Measurements from ENCODE around the gene MDN1.
"Not testable (repeated sequence)": the region's sequence is repeated elsewhere in the genome, so short reads cannot be mapped to it uniquely, and the experiment has no call there.

Gene MDN1

DNA sequence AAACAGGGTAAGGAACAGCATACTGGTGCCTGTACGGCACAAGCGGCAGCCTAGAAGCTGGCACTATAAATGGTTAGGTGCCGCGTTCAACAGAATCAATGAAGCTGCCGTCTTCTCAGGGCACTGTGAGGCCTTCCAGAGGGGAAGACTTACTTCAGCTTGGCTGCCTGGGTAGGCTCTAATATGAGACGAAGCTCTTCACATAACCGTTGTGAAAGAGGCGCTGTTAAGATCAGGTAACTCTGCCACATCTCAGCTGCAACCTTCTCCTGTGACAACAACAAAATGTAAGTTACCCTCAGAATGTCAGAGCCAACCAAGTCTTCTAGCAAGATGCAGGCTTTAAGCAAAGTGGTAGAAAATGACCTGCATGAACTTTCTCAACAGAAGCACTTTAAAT, 169.0 kb downstream of the MDN1 start:
- no peak for DNase-seq (ENCODE audit: low spot score)

DNA sequence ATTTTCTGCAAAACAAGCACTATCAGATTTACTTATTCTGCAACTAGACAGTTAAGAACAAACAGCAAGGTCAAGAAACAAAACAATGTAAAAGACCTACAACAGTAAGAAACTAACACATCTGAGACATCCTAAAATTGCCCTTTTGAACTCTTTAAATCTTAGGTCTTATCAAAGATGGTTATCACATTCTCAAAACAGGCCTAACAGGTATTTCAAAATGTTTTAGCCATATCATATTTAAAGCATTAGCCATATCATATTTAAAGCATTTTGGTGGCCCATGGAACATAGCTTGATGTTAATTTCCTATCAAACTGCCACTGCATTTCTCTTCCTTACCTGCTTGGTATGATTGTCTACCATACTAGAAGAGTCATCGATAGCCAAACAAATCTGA, 169.9 kb downstream of the MDN1 start:
- no peak for DNase-seq (ENCODE audit: low spot score)

DNA sequence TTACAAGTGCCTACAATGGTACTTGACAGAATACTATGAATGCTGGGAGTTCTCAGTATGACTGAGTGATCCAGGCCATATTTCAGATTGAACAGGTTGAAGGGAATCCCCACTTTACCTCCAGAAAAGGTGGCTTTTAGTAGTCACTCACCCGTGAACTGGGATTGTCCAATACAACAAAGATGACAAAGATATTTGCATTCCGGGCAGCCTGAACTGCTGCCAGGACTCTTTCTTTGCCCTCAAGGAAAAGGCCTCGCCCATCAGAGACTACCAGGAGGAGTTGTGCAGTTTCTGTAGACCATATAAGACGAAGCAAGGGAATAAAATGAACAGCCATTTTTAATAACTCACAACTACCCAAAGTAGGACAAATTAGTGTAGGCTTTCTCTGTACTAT, 174.7 kb downstream of the MDN1 start:
- DNase-seq (ENCODE audit: low spot score) = no peak

DNA sequence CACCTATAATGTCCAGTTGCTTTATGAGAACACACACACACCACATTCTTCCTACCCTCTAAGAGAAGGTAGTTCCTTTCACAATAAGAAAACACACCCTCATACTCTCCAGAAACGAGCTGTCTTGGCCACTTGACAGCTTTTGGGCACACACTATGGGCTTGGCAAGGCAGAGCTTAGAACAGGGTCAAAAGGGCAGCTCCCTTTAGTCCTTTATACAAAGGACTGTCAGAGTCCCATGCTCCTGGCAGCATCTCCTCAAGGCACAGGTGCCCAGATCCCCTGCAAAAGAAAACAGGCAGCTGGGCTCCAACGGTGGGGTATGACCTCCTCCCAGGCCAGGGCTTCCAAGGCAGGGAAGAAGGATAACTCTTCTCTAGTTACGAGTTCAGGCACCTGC, 176.2 kb downstream of the MDN1 start:
- no peak for DNase-seq (ENCODE audit: low spot score)

DNA sequence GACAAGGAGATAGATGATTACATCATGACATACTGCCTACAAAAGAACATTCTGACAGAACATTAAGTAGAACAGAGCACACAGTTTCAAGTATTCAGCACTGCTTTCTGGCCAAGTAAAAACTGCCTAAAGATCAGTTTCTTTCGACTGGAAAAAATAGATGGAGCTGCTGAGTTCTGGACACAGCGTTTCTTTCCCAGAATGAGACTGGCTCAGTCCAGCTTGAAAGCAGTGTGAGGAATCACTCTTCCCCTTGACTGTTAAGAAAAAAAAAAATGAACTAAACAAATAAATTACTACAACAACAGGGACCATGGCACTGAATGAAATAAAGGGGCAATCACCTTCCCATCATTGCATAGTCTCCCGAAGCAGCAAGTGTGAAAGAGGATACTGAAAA, 176.6 kb downstream of the MDN1 start:
- no peak for DNase-seq (ENCODE audit: low spot score)

DNA sequence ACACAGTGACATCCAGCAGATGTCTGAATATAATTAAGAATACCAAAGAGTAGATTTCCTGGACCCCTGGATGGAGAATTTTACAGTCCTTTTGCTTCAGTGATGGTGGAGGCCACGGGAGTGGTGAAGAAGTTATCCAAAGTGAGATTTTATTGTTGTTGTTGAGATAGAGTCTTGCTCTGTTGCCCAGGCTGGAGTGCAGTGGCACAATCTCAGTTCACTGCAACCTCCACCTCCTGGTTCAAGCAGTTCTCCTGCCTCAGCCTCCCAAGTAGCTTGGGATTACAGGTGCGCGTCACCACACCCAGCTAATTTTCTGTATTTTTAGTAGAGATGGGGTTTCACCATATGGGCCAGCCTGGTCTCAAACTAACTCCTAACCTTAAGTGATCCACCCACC, 178.0 kb downstream of the MDN1 start:
- not testable (repeated sequence) for DNase-seq (ENCODE audit: low spot score)

GRCh38 chr6:89640804-89641203, 178.8 kb downstream of the MDN1 start:
- DNase-seq (ENCODE audit: low spot score) = no peak

GRCh38 chr6:89638320-89639195, 181.0 kb downstream of the MDN1 start, which contains the start of gene LYRM2:
LYRM2 (minus strand) TSS chr6:89638747; CDS start chr6:89638716, 31 bp downstream.
- peak; percentile 95 for DNase-seq (ENCODE audit: low spot score)

DNA sequence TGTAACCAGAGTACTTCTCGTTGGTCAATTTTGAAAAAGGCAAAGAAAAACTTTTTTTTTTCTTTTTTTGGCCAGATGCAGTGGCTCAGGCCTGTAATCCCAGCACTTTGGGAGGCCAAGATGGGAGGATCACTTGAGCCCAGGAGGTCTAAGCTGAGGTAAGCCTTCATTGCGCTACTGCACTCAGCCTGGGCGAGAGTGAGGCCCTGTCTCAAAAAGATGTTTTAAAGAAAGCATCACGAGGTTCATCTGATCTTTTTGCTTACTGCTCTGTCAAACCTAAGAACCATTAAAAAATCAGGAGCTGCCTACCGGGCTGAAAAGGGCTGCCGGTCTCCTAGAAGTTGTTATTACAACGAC, 181.7 kb downstream of the MDN1 start:
- DNase-seq (ENCODE audit: low spot score) = no peak

DNA sequence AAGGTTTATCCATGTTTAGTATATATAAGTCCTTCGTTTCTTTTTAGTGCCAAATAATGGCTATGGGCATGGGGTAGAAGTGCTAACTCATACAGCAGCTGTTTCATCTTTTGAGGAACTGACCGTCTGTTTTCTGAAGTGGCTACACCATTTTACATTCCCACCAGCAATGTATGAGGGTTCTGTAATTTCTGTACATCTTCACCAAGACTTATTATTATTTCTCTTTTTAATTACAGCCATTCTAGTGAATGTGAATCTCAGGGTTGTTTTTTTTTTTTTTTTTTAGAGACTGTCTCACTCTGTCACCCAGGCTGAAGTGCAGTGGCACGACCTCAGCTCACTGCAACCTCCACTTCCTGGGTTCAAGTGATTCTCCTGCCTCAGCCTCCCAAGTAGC, 183.2 kb downstream of the MDN1 start:
- not testable (repeated sequence) for DNase-seq (ENCODE audit: low spot score)

GRCh38 chr6:89630488-89630887, 189.1 kb downstream of the MDN1 start:
- no peak for DNase-seq (ENCODE audit: low spot score)

DNA sequence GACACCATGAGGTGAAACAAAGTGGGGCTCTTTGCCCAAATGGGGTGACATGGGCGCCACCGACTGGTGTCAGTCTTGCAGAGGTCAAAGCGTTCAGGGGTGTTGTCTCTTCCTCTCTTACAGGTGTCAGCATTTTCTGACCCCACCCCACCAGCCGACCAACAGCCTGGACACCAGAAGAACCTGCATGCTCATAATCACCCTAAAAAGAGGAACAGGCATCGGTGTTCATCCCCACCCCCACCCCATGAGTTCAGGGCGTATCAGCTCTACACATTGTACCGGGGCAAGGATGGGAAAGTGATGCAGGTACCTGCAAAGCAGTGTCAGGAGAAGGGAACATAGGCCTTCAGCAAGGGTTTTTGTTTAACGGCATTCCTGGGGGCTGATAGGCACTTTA, 195.8 kb downstream of the MDN1 start:
- DNase-seq (ENCODE audit: low spot score) = peak; percentile 33

GRCh38 chr6:89619567-89619966, 200.0 kb downstream of the MDN1 start:
- no peak for DNase-seq (ENCODE audit: low spot score)

DNA sequence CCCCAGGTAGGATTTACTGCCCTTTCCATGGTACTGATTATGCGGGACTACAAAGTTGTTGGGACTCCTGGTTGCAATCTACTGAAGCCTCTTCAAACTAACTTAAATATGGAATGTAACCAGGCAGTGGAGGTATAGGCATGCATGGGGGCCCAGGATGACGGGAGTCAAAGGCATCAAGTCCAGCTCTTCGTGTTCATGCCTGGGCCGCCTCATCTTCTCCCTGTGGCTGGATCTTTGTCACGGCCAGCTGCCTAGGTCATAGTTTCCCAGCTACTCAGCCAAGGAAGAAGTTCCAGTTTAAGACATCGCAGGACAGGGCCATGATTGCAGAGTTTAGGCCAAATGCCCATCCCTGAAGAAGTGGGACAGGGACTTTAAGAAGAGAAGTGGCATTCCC, 201.6 kb downstream of the MDN1 start:
- DNase-seq (ENCODE audit: low spot score) = no peak

DNA sequence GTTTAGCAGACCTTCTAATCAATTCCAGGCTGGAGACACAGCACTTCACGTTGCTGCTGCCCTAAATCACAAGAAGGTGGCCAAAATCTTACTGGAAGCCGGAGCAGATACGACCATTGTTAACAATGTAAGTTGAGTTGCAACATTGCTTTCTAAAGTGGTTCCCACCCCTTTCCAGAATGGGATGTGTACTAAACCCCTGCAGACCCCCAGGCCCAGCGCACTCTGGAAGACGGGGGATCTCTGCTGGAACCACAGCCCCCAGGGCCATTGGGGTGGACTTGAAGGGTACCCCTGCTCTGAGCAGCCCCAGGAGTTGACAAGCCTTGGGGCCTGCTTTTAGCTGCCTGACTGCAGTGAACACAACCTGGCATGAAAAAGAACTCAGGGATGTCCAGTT, 203.1 kb downstream of the MDN1 start:
- peak; percentile 24 for DNase-seq (ENCODE audit: low spot score)

DNA sequence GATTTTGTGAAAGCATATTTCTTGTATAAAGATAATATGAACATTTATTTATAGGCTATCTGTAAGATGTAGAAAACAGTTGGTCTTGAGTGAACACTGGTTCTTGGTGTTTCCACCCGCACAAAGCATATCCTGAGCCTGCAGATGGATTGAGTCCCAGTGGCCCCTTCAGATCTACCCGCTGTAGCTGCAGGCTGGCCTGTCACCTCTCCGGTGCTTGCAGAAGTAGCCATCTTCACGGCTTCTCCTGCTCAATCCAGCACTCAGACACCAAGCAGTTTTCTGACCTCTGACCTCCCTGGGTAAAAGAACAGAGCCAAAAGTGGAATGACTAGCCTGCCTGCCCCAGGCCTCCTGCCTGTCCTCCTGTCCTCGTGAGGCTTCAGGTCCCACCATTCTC, 203.7 kb downstream of the MDN1 start:
- DNase-seq (ENCODE audit: low spot score) = peak; percentile 39

GRCh38 chr6:89613790-89614189, 205.8 kb downstream of the MDN1 start:
- DNase-seq (ENCODE audit: low spot score) = peak; percentile 22

DNA sequence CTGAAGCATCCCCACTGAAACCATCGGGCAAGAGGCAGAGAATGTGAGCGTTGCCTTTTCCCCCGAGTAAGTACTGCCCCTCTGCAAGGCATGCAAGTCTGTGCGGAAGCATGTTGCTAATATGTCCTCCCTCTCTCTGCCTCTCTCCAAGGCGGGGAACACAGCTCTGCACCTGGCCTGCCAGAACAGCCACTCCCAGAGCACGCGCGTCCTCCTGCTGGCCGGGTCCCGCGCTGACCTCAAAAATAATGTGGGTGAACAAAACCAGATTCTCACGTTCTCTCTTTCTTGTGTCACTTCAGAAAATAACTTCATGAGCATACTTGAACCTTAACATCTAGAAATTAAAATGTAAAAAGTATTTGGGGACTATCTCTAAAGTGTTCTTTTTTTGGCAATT, 207.5 kb downstream of the MDN1 start:
- DNase-seq (ENCODE audit: low spot score) = peak; percentile 48

DNA sequence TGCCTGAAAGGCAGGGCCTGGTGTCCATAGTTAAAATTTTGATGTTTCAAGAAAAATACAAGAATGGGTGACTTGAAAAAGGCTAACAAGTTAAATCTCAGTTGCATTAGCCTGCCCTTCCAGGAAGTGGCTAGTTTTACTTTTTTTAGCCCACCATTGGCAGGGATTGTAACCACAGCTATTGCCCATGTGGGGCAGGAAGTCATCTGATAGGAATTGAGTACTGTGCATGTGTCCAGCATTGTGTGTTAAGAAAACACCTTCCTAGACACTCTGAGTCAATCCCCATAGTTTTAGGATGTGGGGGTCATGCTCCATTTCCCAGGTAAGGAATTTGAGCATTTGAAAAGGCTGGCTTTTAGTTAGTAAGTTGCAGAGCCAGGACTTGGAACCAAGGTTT, 207.9 kb downstream of the MDN1 start:
- DNase-seq (ENCODE audit: low spot score) = peak; percentile 20

- peak; percentile 77 for DNase-seq (ENCODE audit: low spot score)
Observed at GRCh38 chr6:89610149-89610642, 209.4 kb downstream of the MDN1 start.

GRCh38 chr6:89605861-89606260, 213.7 kb downstream of the MDN1 start:
- no peak for DNase-seq (ENCODE audit: low spot score)

DNA sequence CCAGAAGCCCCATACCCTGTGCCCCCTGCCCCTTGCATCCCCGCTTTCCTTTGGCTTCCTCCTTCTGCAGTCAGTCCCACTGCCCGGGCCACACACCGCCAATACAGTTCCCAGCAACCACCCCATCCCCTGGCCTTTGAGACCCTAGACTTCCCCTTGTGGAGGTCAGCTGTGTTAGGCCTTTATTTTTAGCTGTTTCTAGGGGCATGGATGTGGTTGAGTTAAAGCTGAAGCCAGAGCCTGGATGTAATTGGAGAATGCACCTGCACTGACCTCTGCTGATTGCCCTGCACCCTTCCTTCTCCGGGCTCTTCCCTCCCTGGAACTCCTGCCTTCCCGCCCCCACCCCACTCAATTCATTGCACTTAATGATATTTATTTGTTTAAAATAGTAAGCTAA, 214.9 kb downstream of the MDN1 start:
- DNase-seq (ENCODE audit: low spot score) = no peak

DNA sequence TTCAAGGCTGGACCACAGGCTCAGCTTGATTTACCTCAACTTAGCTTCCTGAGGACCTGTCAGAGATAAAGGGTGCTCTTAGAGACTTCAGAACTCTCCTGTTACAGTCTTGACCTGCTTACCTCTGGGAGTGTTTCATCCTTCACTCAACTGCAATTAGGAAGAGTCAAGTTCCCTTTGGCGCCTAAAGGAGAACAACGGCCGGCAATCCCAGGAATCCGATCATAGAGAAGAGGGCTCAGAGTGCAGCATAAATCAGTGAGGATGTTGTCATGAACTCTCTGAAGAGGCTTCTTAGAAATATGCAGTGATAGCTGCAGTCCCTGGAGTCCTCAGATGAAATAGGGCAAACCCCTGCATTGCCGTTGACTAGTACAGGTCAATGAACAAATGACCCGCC, 217.4 kb downstream of the MDN1 start:
- no peak for DNase-seq (ENCODE audit: low spot score)

GRCh38 chr6:89599727-89600126, 219.9 kb downstream of the MDN1 start:
- no peak for DNase-seq (ENCODE audit: low spot score)

Measured in ecto neural progenitor cell (in vitro differentiated cells).